ENCODE results near the gene COL4A2.
"Not testable (repeated sequence)": the region's sequence is repeated elsewhere in the genome, so short reads cannot be mapped to it uniquely, and the experiment has no call there.

COL4A2 gene

GRCh38 chr13:110480161-110480560 is 173.1 kb downstream of the COL4A2 start:
- in situ Hi-C loops (cut with MboI; ENCODE audit: low sequenced_read_pairs): no loop called here

DNA sequence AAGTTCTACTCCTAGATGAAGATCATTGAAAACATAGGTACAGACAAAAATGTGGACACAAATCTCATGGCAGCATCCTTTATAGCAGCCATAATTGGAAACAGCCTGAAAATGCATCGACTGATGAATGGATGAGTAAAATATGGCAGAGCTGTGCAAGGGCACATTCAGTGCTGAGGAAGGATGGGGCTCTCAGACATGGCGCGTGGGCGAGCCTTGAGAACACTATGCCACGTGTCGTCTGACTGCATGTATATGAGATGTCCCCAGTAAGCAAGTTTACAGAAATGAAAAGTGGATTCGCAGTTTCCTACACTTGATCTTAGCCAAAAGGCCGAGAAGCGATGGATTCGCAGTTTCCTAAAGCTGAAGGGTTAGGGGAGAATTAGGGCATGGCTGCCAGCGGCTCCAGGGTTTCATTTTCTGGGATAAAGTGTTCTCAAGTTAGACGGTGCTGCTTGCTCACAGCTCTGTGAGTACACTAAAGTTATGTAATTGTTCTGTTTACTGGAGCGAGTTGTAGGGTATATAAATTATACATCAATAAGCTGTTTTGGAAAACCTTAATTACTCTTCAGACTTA is 176.4 kb downstream of the COL4A2 start:
- in situ Hi-C loops (cut with MboI; ENCODE audit: low sequenced_read_pairs): no loop called here

DNA sequence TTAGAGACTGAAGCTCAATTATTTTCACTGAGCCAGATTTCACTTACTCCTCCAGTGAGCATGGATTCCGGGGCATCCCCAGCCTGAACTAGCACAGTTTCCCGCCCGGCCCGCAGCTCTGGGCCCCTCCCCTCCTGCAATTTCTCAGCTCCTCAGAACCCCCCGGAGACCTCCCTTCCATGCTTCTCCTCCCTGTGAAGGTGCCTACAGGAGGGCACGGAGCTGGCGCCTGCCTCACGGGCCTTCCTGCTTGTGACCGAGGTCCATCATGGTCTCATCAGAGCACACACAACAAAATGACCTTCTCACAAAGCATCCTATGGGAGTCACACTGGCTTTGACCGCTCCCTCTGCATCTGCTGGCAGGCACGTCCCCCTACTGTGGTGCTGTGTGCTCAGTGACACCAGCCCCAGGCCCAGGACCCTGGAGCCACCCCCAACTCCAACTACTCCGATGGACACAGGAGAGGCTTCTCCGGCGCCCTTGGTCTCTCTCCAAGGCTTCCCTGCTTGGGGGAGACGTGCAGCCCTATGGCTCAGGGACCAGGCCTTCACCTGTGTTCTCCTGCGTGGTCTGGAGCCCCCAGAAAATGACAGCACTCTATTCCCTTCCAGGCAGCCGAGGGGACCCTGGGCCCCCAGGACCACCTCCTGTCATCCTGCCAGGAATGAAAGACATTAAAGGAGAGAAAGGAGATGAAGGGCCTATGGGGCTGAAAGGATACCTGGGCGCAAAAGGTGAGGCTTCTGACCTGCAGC is 177.4 kb downstream of the COL4A2 start:
- in situ Hi-C loops (cut with MboI; ENCODE audit: low sequenced_read_pairs): no loop called here

- in situ Hi-C loops (cut with MboI; ENCODE audit: low sequenced_read_pairs): no loop called here
Observed at GRCh38 chr13:110485604-110486003, 178.5 kb downstream of the COL4A2 start.

DNA sequence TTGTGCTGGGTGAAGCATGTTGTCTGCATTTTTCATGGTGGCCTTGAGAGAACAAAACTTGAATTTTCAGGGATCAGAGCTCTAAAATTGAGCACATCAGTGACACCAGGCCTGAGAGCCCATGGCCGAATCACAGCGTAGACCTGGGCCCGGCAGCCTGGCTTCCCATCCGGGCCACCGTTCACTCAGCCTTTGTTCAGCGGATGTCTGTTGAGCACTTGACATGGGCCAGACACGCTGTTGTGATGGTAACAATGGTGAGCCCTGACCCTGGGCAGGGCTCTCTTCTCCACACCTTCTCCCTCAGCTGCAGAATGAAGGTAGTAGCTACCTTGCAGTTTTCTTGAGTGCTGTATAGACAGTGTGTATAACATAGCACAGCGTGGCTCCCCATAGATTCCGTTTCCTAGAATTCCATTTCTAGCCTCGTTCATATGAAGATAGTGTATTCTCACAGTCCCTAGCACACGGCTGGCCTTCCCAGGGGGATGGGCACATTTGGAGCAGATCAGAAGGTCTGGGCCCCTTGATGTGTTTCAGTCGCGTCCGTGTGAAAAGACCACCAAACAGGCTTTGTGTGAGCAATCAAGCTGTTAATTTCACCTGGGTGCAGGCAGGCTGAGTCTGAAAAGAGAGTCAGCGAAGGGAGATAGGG is 179.1 kb downstream of the COL4A2 start:
- in situ Hi-C loops (cut with MboI; ENCODE audit: low sequenced_read_pairs): no loop called here

GRCh38 chr13:110486880-110487279 is 179.8 kb downstream of the COL4A2 start:
- in situ Hi-C loops (cut with MboI; ENCODE audit: low sequenced_read_pairs): not testable (repeated sequence)

GRCh38 chr13:110490009-110490770 is 183.1 kb downstream of the COL4A2 start:
- in situ Hi-C loops (cut with MboI; ENCODE audit: low sequenced_read_pairs): no loop called here

DNA sequence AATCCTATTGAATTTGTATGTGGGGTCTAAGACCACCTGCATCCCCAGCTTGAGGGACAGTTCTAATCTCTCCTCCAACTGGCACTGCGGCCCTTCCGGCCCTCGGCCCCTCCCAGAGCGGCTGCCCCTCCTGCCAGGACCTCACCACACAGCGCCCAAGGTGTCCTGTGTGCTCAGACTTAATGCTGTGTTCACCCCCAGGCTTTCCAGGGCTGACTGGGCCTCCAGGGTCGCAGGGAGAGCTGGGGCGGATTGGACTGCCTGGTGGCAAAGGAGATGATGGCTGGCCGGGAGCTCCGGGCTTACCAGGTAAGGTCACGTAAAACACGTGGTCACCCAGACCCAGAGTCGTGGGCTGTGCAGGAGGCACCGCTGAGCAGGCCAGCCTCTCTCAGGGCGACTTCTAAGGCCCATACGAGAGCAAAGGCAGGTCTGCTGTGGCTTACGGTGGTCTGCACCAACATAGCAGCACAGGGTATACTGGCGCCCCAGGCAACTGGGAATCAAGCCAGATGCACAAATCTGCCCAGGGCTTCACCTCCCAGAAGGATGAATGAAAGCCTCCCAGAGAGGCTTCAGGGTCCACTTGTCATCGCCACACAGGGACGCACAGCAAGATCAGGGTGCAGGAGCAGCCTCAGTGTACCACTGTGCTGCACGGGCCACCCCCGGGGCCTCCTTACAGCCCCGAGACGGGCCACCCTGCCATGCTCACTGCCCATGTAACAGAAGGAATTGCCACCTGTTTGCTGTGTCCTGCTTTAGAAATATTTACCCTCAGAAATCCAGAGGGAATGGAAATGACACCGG is 185.0 kb downstream of the COL4A2 start:
- in situ Hi-C loops (cut with MboI; ENCODE audit: low sequenced_read_pairs): no loop called here

DNA sequence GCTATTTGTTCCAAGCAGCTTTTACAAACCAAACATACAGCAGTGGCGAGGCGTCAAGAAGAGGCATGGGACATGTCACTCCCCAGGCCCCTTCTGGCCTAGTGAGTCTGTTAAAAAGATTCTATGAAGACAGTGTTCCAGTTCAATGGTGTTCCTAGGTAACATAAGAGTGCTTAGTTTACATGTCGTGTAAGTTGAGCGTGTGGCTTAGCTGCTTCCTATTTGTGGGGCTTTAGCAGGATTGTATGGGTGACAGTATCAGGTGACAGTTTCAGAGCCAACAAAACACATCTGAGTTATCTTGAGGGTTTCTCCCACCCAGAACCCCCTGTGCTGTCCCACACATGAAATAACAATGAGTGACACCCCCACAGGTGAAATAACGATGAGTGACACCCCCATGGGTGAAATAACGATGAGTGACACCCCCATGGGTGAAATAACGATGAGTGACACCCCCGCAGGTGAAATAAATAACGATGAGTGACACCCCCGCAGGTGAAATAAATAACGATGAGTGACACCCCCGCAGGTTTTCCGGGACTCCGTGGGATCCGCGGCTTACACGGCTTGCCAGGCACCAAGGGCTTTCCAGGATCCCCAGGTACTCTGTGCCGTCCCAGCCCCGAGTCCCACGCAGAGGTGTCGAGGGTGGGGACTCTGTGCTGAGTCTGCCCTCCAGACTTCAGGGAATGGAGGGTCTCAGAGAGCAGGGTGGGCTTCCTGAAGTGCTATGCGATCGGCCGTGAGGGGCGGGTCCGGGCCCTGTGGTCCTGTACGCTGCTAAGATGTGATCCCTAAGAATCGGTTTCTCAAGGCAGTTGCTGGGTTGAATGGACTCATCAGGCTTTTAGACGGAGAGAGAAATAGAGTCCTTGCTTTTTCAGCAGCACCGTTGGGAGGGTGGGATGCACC is 185.9 kb downstream of the COL4A2 start:
- in situ Hi-C loops (cut with MboI; ENCODE audit: low sequenced_read_pairs): no loop called here

GRCh38 chr13:110493613-110494012 is 186.5 kb downstream of the COL4A2 start:
- in situ Hi-C loops (cut with MboI; ENCODE audit: low sequenced_read_pairs): no loop called here

GRCh38 chr13:110495376-110495775 is 188.3 kb downstream of the COL4A2 start:
- in situ Hi-C loops (cut with MboI; ENCODE audit: low sequenced_read_pairs): no loop called here

- in situ Hi-C loops (cut with MboI; ENCODE audit: low sequenced_read_pairs): no loop called here
Observed at GRCh38 chr13:110495881-110496280, 188.8 kb downstream of the COL4A2 start.

DNA sequence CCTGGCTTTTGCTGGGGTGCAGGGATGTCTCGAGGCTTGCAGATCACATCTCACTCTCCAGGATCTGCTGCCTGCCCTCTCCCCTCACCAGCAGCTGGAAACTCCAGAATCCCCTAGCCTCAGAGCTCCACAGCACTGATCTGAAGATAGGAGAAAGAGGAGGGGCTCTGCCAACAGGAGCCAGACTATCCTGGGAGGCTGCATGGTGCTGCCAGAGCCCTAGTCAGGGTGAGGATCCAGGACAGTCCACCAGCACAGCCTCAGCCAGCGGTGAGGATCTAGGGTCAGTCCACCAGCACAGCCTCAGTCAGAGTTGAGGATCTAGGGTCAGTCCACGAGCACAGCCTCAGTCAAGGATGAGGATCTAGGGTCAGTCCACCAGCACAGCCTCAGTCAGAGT is 189.2 kb downstream of the COL4A2 start:
- in situ Hi-C loops (cut with MboI; ENCODE audit: low sequenced_read_pairs): no loop called here

GRCh38 chr13:110497003-110497402 is 189.9 kb downstream of the COL4A2 start:
- in situ Hi-C loops (cut with MboI; ENCODE audit: low sequenced_read_pairs): no loop called here

GRCh38 chr13:110497896-110498295 is 190.8 kb downstream of the COL4A2 start:
- in situ Hi-C loops (cut with MboI; ENCODE audit: low sequenced_read_pairs): not testable (repeated sequence)

GRCh38 chr13:110498327-110498726 is 191.2 kb downstream of the COL4A2 start:
- in situ Hi-C loops (cut with MboI; ENCODE audit: low sequenced_read_pairs): no loop called here

DNA sequence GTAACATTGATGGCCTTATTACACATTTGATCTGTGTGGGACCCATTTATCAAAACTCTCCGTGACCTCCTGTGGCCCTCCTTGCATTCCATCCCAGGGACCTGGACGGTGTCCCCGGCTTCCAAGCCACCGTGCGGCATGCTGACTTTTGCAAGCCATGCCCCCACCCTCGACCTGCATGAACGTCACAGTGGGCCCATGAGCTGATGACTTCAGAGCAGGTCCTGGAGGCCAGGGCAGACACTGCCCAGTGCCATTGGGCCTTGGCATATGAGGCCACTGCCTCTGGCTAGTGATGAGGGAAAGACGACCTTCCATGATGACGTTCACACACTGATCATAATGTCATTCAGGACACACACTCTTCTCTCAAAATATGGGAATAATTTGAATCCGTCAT is 191.7 kb downstream of the COL4A2 start:
- in situ Hi-C loops (cut with MboI; ENCODE audit: low sequenced_read_pairs): no loop called here

- in situ Hi-C loops (cut with MboI; ENCODE audit: low sequenced_read_pairs): no loop called here
Observed at GRCh38 chr13:110499621-110500281, 192.7 kb downstream of the COL4A2 start.

GRCh38 chr13:110500341-110500740 is 193.3 kb downstream of the COL4A2 start:
- in situ Hi-C loops (cut with MboI; ENCODE audit: low sequenced_read_pairs): no loop called here

Measured in HL-60/S4 treated with retinoic acid at 250 ng/mL for 4 days and 3 days (cell line).